OCI-LY7 (cell line): ENCODE results near the gene TRAPPC6A. TPM values are rescaled to one million over a fixed set of nuclear protein-coding genes. Genes with fewer than 3 reads are reported as not detected.
A peak's percentile ranks its signal among the peaks of the same experiment; 100 is the strongest.

Experiments used
- BruUV-seq: library from RNA; stranded (reverse); fragments of 400-500 nt; replicated peaks from 2 replicates; lab custom pipeline; 2021; lab: Mats Ljungman, UMichigan
- CTCF ChIA-PET: fragments of 300-600 bp; sonication (Branson Sonifier 250); formaldehyde crosslinking; loops from one replicate; lab custom pipeline; 2022; ENCODE audit warnings: antibody characterized with exemption; ENCODE audit not compliant: unreplicated experiment; lab: Charles Lee
- POLR2A ChIA-PET: fragments of 300-600 bp; sonication (Branson Sonifier 250); formaldehyde crosslinking; loops from one replicate; lab custom pipeline; 2022; ENCODE audit warnings: antibody characterized with exemption; lab: Charles Lee
- DNase-seq: peaks from one replicate; pipeline ENCODE4 v3.0.0-alpha.2; 2015; ENCODE audit warnings: low spot score
- H2AFZ ChIP-seq: fragments of 200-600 bp; sonication (generic), shearing (Covaris generic); 2 replicates; pipeline ENCODE4 v1.6.1; 2014; ENCODE audit warnings: mild to moderate bottlenecking, antibody characterized with exemption, low read length, moderate library complexity
- H3K27ac ChIP-seq: fragments of 200-600 bp; sonication (generic); 2 replicates; pipeline ENCODE4 v1.5.1; 2014; ENCODE audit warnings: mixed run types, low read depth, mild to moderate bottlenecking, moderate library complexity, low read length, inconsistent platforms; ENCODE audit not compliant: poor library complexity, severe bottlenecking
- H3K36me3 ChIP-seq: fragments of 200-600 bp; sonication (generic); 2 replicates; pipeline ENCODE4 v1.6.1; 2014; ENCODE audit warnings: mild to moderate bottlenecking, antibody characterized with exemption, low read length, moderate library complexity, mixed read lengths; ENCODE audit not compliant: insufficient read depth
- H3K4me1 ChIP-seq: fragments of 200-600 bp; sonication (generic); 2 replicates; pipeline ENCODE4 v1.5.1; 2014; ENCODE audit warnings: mild to moderate bottlenecking, low read length; ENCODE audit not compliant: insufficient read depth, poor library complexity, severe bottlenecking
- H3K4me2 ChIP-seq: fragments of 200-600 bp; sonication (generic); 2 replicates; pipeline ENCODE4 v1.6.1; 2014; ENCODE audit warnings: mild to moderate bottlenecking, low read length
- H3K4me3 ChIP-seq: fragments of 200-600 bp; sonication (generic); 2 replicates; pipeline ENCODE4 v1.5.1; 2014; ENCODE audit warnings: mild to moderate bottlenecking, low read depth, low read length; ENCODE audit not compliant: poor library complexity, severe bottlenecking
- H3K79me2 ChIP-seq: fragments of 200-600 bp; sonication (generic); 2 replicates; pipeline ENCODE4 v1.6.1; 2016; ENCODE audit warnings: low read depth, mild to moderate bottlenecking, low read length, moderate library complexity, mixed read lengths; ENCODE audit not compliant: insufficient read depth
- H3K9me2 ChIP-seq: fragments of 200-600 bp; sonication (generic); 2 replicates; pipeline ENCODE4 v1.6.1; 2016; ENCODE audit warnings: mild to moderate bottlenecking, low read length, mixed read lengths; ENCODE audit not compliant: insufficient read depth
- H3K9me3 ChIP-seq: fragments of 200-600 bp; sonication (generic); 2 replicates; pipeline ENCODE4 v1.6.1; 2014; ENCODE audit warnings: mild to moderate bottlenecking, mixed run types, low read length, mixed read lengths
- H4K20me1 ChIP-seq: fragments of 200-600 bp; sonication (generic); 2 replicates; pipeline ENCODE4 v1.6.1; 2014; ENCODE audit warnings: mild to moderate bottlenecking, antibody characterized with exemption, low read length, moderate library complexity, mixed read lengths; ENCODE audit not compliant: insufficient read depth
- EZH2phosphoT487 ChIP-seq: fragments of 200-600 bp; sonication (generic); IDR thresholded peaks from 2 replicates; pipeline ENCODE4 v1.6.1; 2018; ENCODE audit warnings: low read depth, borderline replicate concordance, mild to moderate bottlenecking, mixed run types, antibody characterized with exemption, low read length, moderate library complexity, mixed read lengths
- intact Hi-C: fragments of 100-400 bp; cut with micrococcal nuclease; formaldehyde crosslinking; loops from one replicate; pipeline ENCODE4 v1.10.0; 2022; ENCODE audit not compliant: unreplicated experiment
- total RNA-seq, 2 experiments: library from RNA; depleted of rRNA in 1 of 2; stranded (reverse); fragments of >200 nt in 1 of 2; shearing (Covaris generic) in 1 of 2; gene quantifications; 2 replicates each; pipeline ENCODE4 v1.2.3, GENCODE V29; 2014 to 2022
- TF ChIP-seq, protein P1 (sequence below): fragments of 200-600 bp; sonication (generic); conservative IDR thresholded peaks from 2 replicates; pipeline ENCODE4 v1.5.1; 2014; ENCODE audit warnings: mild to moderate bottlenecking, antibody characterized with exemption, low read length, moderate library complexity, mixed read lengths

The TRAPPC6A gene
- total RNA-seq, 2 experiments from 2014 or later = 55.6 to 70.9 TPM

GRCh38 chr19:45153339-45154063 lies 24.5 kb downstream of the TRAPPC6A start:
- H2AFZ ChIP-seq = no peak overlapping the region
- H3K4me3 ChIP-seq = no peak overlapping the region
- H3K27ac ChIP-seq = no peak overlapping the region
- CTCF ChIA-PET = interaction anchor here (0.7 kb wide), 1 partner anchor 24 kb away, joined by 3 read pairs; no protein-coding TSS in a partner anchor
- H3K36me3 ChIP-seq = no peaks in the 10 kb centered on the region; the same call in 1 of the 2 replicates
- POLR2A ChIA-PET = no interaction called here
- H3K9me2 ChIP-seq = no peaks in the 10 kb centered on the region
- intact Hi-C loops = no loop called here
- H3K9me3 ChIP-seq = no peaks in the 10 kb centered on the region
- peak overlapping the region; percentile 12; the same call in 1 of the 2 replicates for H3K4me2 ChIP-seq
- no TSS peak for BruUV-seq
- peak; percentile 41 for DNase-seq
- H3K79me2 ChIP-seq = no peaks in the 10 kb centered on the region
- TF ChIP-seq, protein P1, sequence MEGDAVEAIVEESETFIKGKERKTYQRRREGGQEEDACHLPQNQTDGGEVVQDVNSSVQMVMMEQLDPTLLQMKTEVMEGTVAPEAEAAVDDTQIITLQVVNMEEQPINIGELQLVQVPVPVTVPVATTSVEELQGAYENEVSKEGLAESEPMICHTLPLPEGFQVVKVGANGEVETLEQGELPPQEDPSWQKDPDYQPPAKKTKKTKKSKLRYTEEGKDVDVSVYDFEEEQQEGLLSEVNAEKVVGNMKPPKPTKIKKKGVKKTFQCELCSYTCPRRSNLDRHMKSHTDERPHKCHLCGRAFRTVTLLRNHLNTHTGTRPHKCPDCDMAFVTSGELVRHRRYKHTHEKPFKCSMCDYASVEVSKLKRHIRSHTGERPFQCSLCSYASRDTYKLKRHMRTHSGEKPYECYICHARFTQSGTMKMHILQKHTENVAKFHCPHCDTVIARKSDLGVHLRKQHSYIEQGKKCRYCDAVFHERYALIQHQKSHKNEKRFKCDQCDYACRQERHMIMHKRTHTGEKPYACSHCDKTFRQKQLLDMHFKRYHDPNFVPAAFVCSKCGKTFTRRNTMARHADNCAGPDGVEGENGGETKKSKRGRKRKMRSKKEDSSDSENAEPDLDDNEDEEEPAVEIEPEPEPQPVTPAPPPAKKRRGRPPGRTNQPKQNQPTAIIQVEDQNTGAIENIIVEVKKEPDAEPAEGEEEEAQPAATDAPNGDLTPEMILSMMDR = no peak
- no peak for TF ChIP-seq EZH2phosphoT487
- peaks cover 11% of the 10 kb centered on the region for H3K4me1 ChIP-seq
- no peaks in the 10 kb centered on the region for H4K20me1 ChIP-seq

DNA sequence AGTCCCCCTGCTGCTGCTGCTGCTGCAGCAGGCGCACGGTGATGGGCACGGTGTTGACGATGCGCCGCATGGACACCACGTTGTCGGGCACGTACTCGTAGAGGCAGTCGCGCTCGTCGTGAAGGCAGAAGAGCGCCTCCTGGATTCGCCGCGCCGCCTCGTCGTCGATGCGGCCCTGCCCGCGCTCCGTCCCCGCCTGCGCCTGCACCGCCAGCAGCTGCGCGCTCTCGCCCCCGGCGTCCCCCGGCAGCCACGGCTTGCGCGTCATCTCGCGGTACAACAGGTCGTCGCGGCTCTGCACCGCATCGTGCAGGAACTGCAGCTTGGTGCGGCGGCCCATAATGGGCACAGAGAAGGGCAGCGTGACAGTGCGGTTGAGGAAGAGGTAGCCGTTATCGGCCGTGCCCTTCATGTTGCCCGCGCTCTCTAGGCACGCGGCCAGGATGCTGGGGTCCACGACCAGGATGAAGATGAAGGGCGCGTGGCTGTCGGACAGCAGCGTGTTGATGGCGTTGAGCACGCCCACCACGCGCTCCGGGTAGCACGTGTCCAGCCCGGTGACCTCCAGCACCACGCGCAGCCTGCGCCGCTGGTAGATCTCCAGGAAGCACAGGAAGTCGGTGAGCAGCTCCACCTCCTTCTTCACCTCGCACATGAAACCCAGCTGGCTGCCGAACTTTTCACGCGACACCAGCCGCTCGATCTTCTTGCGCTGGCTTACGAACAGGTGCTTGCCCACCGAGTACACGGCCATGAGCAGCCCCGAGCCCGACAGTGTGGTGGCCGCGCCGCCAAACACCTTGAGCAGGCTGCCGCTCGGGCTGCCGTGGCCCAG lies 25.3 kb downstream of the TRAPPC6A start:
- H3K27ac ChIP-seq = no peak overlapping the region
- H3K79me2 ChIP-seq = no peaks in the 10 kb centered on the region
- no peak overlapping the region for H3K4me3 ChIP-seq
- ChIA-PET POLR2A (no interaction called here), CTCF (interaction anchor here (0.7 kb wide), 1 partner anchor 25 kb away, joined by 3 read pairs; no protein-coding TSS in a partner anchor)
- no peaks in the 10 kb centered on the region for H3K9me2 ChIP-seq
- peaks cover 11% of the 10 kb centered on the region for H3K4me1 ChIP-seq
- no peaks in the 10 kb centered on the region for H4K20me1 ChIP-seq
- no peaks in the 10 kb centered on the region; the same call in 1 of the 2 replicates for H3K36me3 ChIP-seq
- H3K4me2 ChIP-seq = no peak overlapping the region
- no peak overlapping the region for H2AFZ ChIP-seq
- intact Hi-C loops = no loop called here
- H3K9me3 ChIP-seq = no peaks in the 10 kb centered on the region
- no peak for TF ChIP-seq EZH2phosphoT487
- TF ChIP-seq, protein P1 = no peak
- no TSS peak for BruUV-seq
- DNase-seq = no peak
